Embryonic facial prominence (tissue), 1 donor: Measurements from ENCODE around the gene GAN.
A peak's percentile ranks its signal among the peaks of the same experiment; 100 is the strongest.

ENCODE experiments used
- DNase-seq: peaks from one replicate; pipeline ENCODE4 v3.0.0-alpha.2; 2016; ENCODE audit errors: extremely low spot score

Gene GAN

GRCh38 chr16:81314603-81315270 is at the start of gene GAN:
TSS of gene GAN (plus strand) at chr16:81314962. CDS start at chr16:81315114, 152 bp downstream.
- peak; percentile 91 for DNase-seq

GRCh38 chr16:81265052-81265451 is 49.7 kb upstream of the GAN start:
- DNase-seq: no peak

- no peak for DNase-seq
Observed at GRCh38 chr16:81265658-81266451, 48.9 kb upstream of the GAN start.

- no peak for DNase-seq
Observed at GRCh38 chr16:81266680-81267095, 48.1 kb upstream of the GAN start.

GRCh38 chr16:81268509-81268908 is 46.3 kb upstream of the GAN start:
- no peak for DNase-seq

GRCh38 chr16:81273223-81273950 is 41.4 kb upstream of the GAN start:
- no peak for DNase-seq

GRCh38 chr16:81275064-81275532 is 39.7 kb upstream of the GAN start:
- DNase-seq: no peak

GRCh38 chr16:81275795-81276194 is 39.0 kb upstream of the GAN start:
- DNase-seq: no peak

GRCh38 chr16:81276323-81276722 is 38.4 kb upstream of the GAN start:
- DNase-seq: no peak

GRCh38 chr16:81277541-81278080 is 37.2 kb upstream of the GAN start:
- no peak for DNase-seq

GRCh38 chr16:81278526-81278925 is 36.2 kb upstream of the GAN start:
- no peak for DNase-seq

GRCh38 chr16:81279392-81279791 is 35.4 kb upstream of the GAN start:
- no peak for DNase-seq

GRCh38 chr16:81280393-81280792 is 34.4 kb upstream of the GAN start:
- no peak for DNase-seq

GRCh38 chr16:81283044-81283443 is 31.7 kb upstream of the GAN start:
- DNase-seq: no peak

GRCh38 chr16:81284995-81285600 is 29.7 kb upstream of the GAN start:
- DNase-seq: no peak

GRCh38 chr16:81286190-81286589 is 28.6 kb upstream of the GAN start:
- no peak for DNase-seq

GRCh38 chr16:81291117-81291516 is 23.6 kb upstream of the GAN start:
- no peak for DNase-seq

GRCh38 chr16:81292936-81293335 is 21.8 kb upstream of the GAN start:
- no peak for DNase-seq

GRCh38 chr16:81293909-81294802 is 20.6 kb upstream of the GAN start:
- no peak for DNase-seq

GRCh38 chr16:81296631-81297030 is 18.1 kb upstream of the GAN start:
- no peak for DNase-seq

- DNase-seq: no peak
Observed at GRCh38 chr16:81307770-81308169, 7.0 kb upstream of the GAN start.
